Gastroesophageal sphincter (tissue), 3 donors: ENCODE data around the gene CCDC51.

Experiments used
- CTCF ChIP-seq, 4 experiments: fragments of 200-600 bp in 2 of 4; fragments of 450-650 bp in 2 of 4; sonication (generic) in 1 of 4; IDR thresholded peaks; one replicate each; pipeline ENCODE4 v1.5.1; 2017 to 2019; ENCODE audit warnings: antibody characterized with exemption in 4 of 4, mild to moderate bottlenecking in 2 of 4, moderate library complexity in 2 of 4
- EP300 ChIP-seq: sonication (generic); formaldehyde crosslinking; IDR thresholded peaks from one replicate; pipeline ENCODE4 v1.6.1; 2017; ENCODE audit warnings: antibody characterized with exemption, mild to moderate bottlenecking
- POLR2A ChIP-seq, 2 donors: fragments of 450-650 bp; IDR thresholded peaks; one replicate each; pipeline ENCODE4 v1.6.1; 2017; ENCODE audit warnings: antibody characterized with exemption in 2 of 2, mild to moderate bottlenecking in 2 of 2, moderate library complexity in 1 of 2
- POLR2AphosphoS5 ChIP-seq: sonication (generic); formaldehyde crosslinking; IDR thresholded peaks from one replicate; pipeline ENCODE4 v1.6.1; 2017; ENCODE audit warnings: antibody characterized with exemption

GRCh38 chr3:48419149-48419548, 20.8 kb downstream of the CCDC51 start:
- no peak for TF ChIP-seq POLR2A (IDR thresholded peaks at IDR 0.05)
- no peak for TF ChIP-seq CTCF (IDR thresholded peaks at IDR 0.05)
- TF ChIP-seq EP300: no peak
- TF ChIP-seq POLR2AphosphoS5: no peak
